SK-N-SH treated with all-trans-retinoic acid at 6 μM for 48 hours (cell line): ENCODE data around the gene C16orf46.

Experiments used
- ATAC-seq: fragments of 200-7000 bp; cut with Tn5 transposase; 3 replicates; pipeline ENCODE4 v1.9.1; 2020; ENCODE audit warnings: mild to moderate bottlenecking, moderate library complexity
- BACH2 ChIP-seq: fragments of 250-450 bp; sonication (Bioruptor Pico); IDR thresholded peaks from 2 replicates; pipeline ENCODE4 v1.9.0; 2021; ENCODE audit warnings: mild to moderate bottlenecking, borderline replicate concordance
- CREB5 ChIP-seq: fragments of 250-450 bp; sonication (Bioruptor Pico); IDR thresholded peaks from 2 replicates; pipeline ENCODE4 v1.5.1; 2020; ENCODE audit warnings: low read depth, mild to moderate bottlenecking, moderate library complexity
- CSRNP3 ChIP-seq: fragments of 250-450 bp; sonication (Bioruptor Pico); IDR thresholded peaks from 2 replicates; pipeline ENCODE4 v1.5.1; 2021; ENCODE audit warnings: mild to moderate bottlenecking, moderate library complexity
- ESRRG ChIP-seq: fragments of 250-450 bp; sonication (Bioruptor Pico); IDR thresholded peaks from 2 replicates; pipeline ENCODE4 v1.6.1; 2021; ENCODE audit warnings: mild to moderate bottlenecking
- GLIS3 ChIP-seq: fragments of 250-450 bp; sonication (Bioruptor Pico); IDR thresholded peaks from 2 replicates; pipeline ENCODE4 v1.5.0; 2020; ENCODE audit warnings: mild to moderate bottlenecking, moderate library complexity
- OSR1 ChIP-seq: fragments of 250-450 bp; sonication (Bioruptor Pico); IDR thresholded peaks from 2 replicates; pipeline ENCODE4 v1.8.0; 2022; ENCODE audit warnings: moderate library complexity, mild to moderate bottlenecking, inconsistent platforms
- PATZ1 ChIP-seq: fragments of 250-450 bp; sonication (Bioruptor Pico); IDR thresholded peaks from 2 replicates; pipeline ENCODE4 v1.8.0; 2020; ENCODE audit warnings: mild to moderate bottlenecking, moderate library complexity, borderline replicate concordance
- POU6F1 ChIP-seq: fragments of 250-450 bp; sonication (Bioruptor Pico); IDR thresholded peaks from 2 replicates; pipeline ENCODE4 v1.8.0; 2021; ENCODE audit warnings: low read depth, mild to moderate bottlenecking, moderate library complexity, borderline replicate concordance
- PPARA ChIP-seq: fragments of 250-450 bp; sonication (Bioruptor Pico); IDR thresholded peaks from 2 replicates; pipeline ENCODE4 v1.5.0; 2020; ENCODE audit warnings: mild to moderate bottlenecking, borderline replicate concordance
- RARB ChIP-seq: fragments of 250-450 bp; sonication (Bioruptor Pico); IDR thresholded peaks from 2 replicates; pipeline ENCODE4 v1.8.0; 2021; ENCODE audit warnings: mild to moderate bottlenecking, moderate library complexity
- SNAI2 ChIP-seq: fragments of 250-450 bp; sonication (Bioruptor Pico); IDR thresholded peaks from 2 replicates; pipeline ENCODE4 v1.5.0; 2020; ENCODE audit warnings: mild to moderate bottlenecking, moderate library complexity
- TCF4 ChIP-seq: fragments of 250-450 bp; sonication (Bioruptor Pico); IDR thresholded peaks from 2 replicates; pipeline ENCODE4 v1.8.0; 2021; ENCODE audit warnings: mild to moderate bottlenecking, moderate library complexity, borderline replicate concordance
- TOX ChIP-seq: fragments of 250-450 bp; sonication (Bioruptor Pico); IDR thresholded peaks from 2 replicates; pipeline ENCODE4 v1.8.0; 2021; ENCODE audit warnings: mild to moderate bottlenecking, moderate library complexity, borderline replicate concordance
- TSHZ2 ChIP-seq: fragments of 250-450 bp; sonication (Bioruptor Pico); IDR thresholded peaks from 2 replicates; pipeline ENCODE4 v1.5.0; 2020; ENCODE audit warnings: mild to moderate bottlenecking, moderate library complexity
- ZC3H10 ChIP-seq: fragments of 250-450 bp; sonication (Bioruptor Pico); IDR thresholded peaks from 2 replicates; pipeline ENCODE4 v1.5.1; 2021; ENCODE audit warnings: mild to moderate bottlenecking, moderate library complexity
- ZFP30 ChIP-seq: fragments of 450-650 bp; formaldehyde crosslinking; IDR thresholded peaks from 2 replicates; pipeline ENCODE4 v1.5.0; 2022; ENCODE audit warnings: mild to moderate bottlenecking, moderate library complexity
- ZNF70 ChIP-seq: fragments of 450-650 bp; formaldehyde crosslinking; IDR thresholded peaks from 2 replicates; pipeline ENCODE4 v1.5.0; 2020; ENCODE audit warnings: mild to moderate bottlenecking, moderate library complexity
- ZNF8 ChIP-seq: fragments of 450-650 bp; formaldehyde crosslinking; IDR thresholded peaks from 2 replicates; pipeline ENCODE4 v1.5.0; 2020; ENCODE audit warnings: mild to moderate bottlenecking, moderate library complexity

The C16orf46 gene

GRCh38 chr16:81040131-81040530 lies 36.9 kb downstream of the C16orf46 start:
- TF ChIP-seq BACH2 (no peak), TOX (CRISPR knock-in tag) (no peak), ZC3H10 (no peak), POU6F1 (no peak), ESRRG (no peak), TCF4 (CRISPR knock-in tag) (no peak), ZNF70 (CRISPR knock-in tag) (no peak), PATZ1 (CRISPR knock-in tag) (no peak), ZFP30 (no peak), OSR1 (no peak), CSRNP3 (no peak), SNAI2 (CRISPR knock-in tag) (no peak), RARB (no peak), TSHZ2 (no peak), ZNF8 (CRISPR knock-in tag) (no peak), PPARA (CRISPR knock-in tag) (no peak)

GRCh38 chr16:81036751-81037350 lies 40.2 kb downstream of the C16orf46 start:
- no peak; the same call in 2 of the 3 replicates for ATAC-seq
- no peak for TF ChIP-seq BACH2
- TF ChIP-seq GLIS3 (CRISPR knock-in tag) = no peak
- no peak for TF ChIP-seq ZNF70 (CRISPR knock-in tag)
- TF ChIP-seq POU6F1 = no peak
- TF ChIP-seq OSR1 = no peak
- no peak for TF ChIP-seq ZC3H10

More at GRCh38 chr16:81040131-81040530, 36.9 kb downstream of the C16orf46 start:
- no peak for ATAC-seq

- TF ChIP-seq CSRNP3 = no peak
- TF ChIP-seq SNAI2 (CRISPR knock-in tag) = no peak
- no peak for TF ChIP-seq CREB5 (CRISPR knock-in tag)
- no peak for TF ChIP-seq RARB
- TF ChIP-seq POU6F1 = no peak
- peak; percentile 44 for ATAC-seq
Observed at GRCh38 chr16:81035975-81036750, 40.9 kb downstream of the C16orf46 start.
